ENCODE data around the gene TRAF7. TPM values are rescaled to one million over a fixed set of nuclear protein-coding genes. Genes with fewer than 3 reads are reported as not detected.
"Not testable (repeated sequence)": the region's sequence is repeated elsewhere in the genome, so short reads cannot be mapped to it uniquely, and the experiment has no call there.

Gene TRAF7
- total RNA-seq, 1 experiment from 2014 or later: 47.7 TPM

- no peak for DNase-seq (ENCODE audit: low read depth)
Observed at GRCh38 chr16:2199621-2200139, 44.1 kb downstream of the TRAF7 start.

GRCh38 chr16:2200313-2200712, 44.7 kb downstream of the TRAF7 start:
- DNase-seq (ENCODE audit: low read depth): no peak

GRCh38 chr16:2203119-2203688, 47.6 kb downstream of the TRAF7 start:
- DNase-seq (ENCODE audit: low read depth): not testable (repeated sequence)

GRCh38 chr16:2204416-2205103, 49.0 kb downstream of the TRAF7 start:
- DNase-seq (ENCODE audit: low read depth): no peak

GRCh38 chr16:2205104-2205966, 49.8 kb downstream of the TRAF7 start, which contains the start of gene MLST8:
TSS of gene MLST8 (plus strand) at chr16:2205454. CDS start at chr16:2206086, 632 bp downstream.
- peak; percentile 78 for DNase-seq (ENCODE audit: low read depth)

- no peak for DNase-seq (ENCODE audit: low read depth)
Observed at GRCh38 chr16:2205967-2206313, 50.4 kb downstream of the TRAF7 start.

GRCh38 chr16:2206420-2206779, 50.8 kb downstream of the TRAF7 start:
- no peak for DNase-seq (ENCODE audit: low read depth)

GRCh38 chr16:2206780-2207433, 51.3 kb downstream of the TRAF7 start:
- DNase-seq (ENCODE audit: low read depth): no peak

GRCh38 chr16:2207872-2208271, 52.3 kb downstream of the TRAF7 start:
- DNase-seq (ENCODE audit: low read depth): no peak

GRCh38 chr16:2208308-2208707, 52.7 kb downstream of the TRAF7 start:
- DNase-seq (ENCODE audit: low read depth): no peak

- DNase-seq (ENCODE audit: low read depth): no peak
Observed at GRCh38 chr16:2208772-2209171, 53.2 kb downstream of the TRAF7 start.

GRCh38 chr16:2209258-2210008, 53.9 kb downstream of the TRAF7 start:
- DNase-seq (ENCODE audit: low read depth): no peak

GRCh38 chr16:2210009-2210332, 54.4 kb downstream of the TRAF7 start:
- DNase-seq (ENCODE audit: low read depth): no peak

GRCh38 chr16:2210386-2211365, 55.1 kb downstream of the TRAF7 start, which contains the start of gene BRICD5:
TSS of gene BRICD5 (minus strand) at chr16:2210863. CDS start at chr16:2210833, 30 bp downstream.
- no peak for DNase-seq (ENCODE audit: low read depth)

GRCh38 chr16:2211923-2212347, 56.4 kb downstream of the TRAF7 start:
- no peak for DNase-seq (ENCODE audit: low read depth)

GRCh38 chr16:2212362-2213324, 57.1 kb downstream of the TRAF7 start:
- no peak for DNase-seq (ENCODE audit: low read depth)

GRCh38 chr16:2213817-2214718, 58.5 kb downstream of the TRAF7 start:
- DNase-seq (ENCODE audit: low read depth): no peak

- DNase-seq (ENCODE audit: low read depth): no peak
Observed at GRCh38 chr16:2214719-2214968, 59.1 kb downstream of the TRAF7 start, which contains the start of gene PGP. TSS of gene PGP (minus strand) at chr16:2214840. CDS start at chr16:2214777, 63 bp downstream.

Data from RPMI7951 (cell line).